ENCODE measurements around the gene GARIN6.

GARIN6 gene

GRCh38 chr12:99658671-99659349, 11.3 kb downstream of the GARIN6 start:
- Mint-ChIP-seq H3K4me1 (ENCODE audit: low read depth) (no peaks in the 10 kb centered on the region), H3K27ac (no peak overlapping the region), H3K4me3 (no peak overlapping the region), H3K9me3 (no peaks in the 10 kb centered on the region), H3K36me3 (ENCODE audit: low read depth) (no peaks in the 10 kb centered on the region), H3K27me3 (no peaks in the 10 kb centered on the region)
- intact Hi-C loops (cut with micrococcal nuclease), result no loop called here

- no peaks in the 10 kb centered on the region for H3K4me1 Mint-ChIP-seq (ENCODE audit: low read depth)
- no peaks in the 10 kb centered on the region for H3K27me3 Mint-ChIP-seq
- intact Hi-C loops (cut with micrococcal nuclease), result no loop called here
- no peak overlapping the region for H3K4me3 Mint-ChIP-seq
- no peak overlapping the region for H3K27ac Mint-ChIP-seq
- H3K9me3 Mint-ChIP-seq, result peaks cover 17% of the 10 kb centered on the region
- no peaks in the 10 kb centered on the region for H3K36me3 Mint-ChIP-seq (ENCODE audit: low read depth)
These were observed 23.1 kb downstream of the GARIN6 start for GRCh38 chr12:99670635-99671034.

GRCh38 chr12:99680276-99680675, 32.7 kb downstream of the GARIN6 start:
- no peaks in the 10 kb centered on the region for H3K36me3 Mint-ChIP-seq (ENCODE audit: low read depth)
- peaks cover 40% of the 10 kb centered on the region for H3K9me3 Mint-ChIP-seq
- no peaks in the 10 kb centered on the region for H3K4me1 Mint-ChIP-seq (ENCODE audit: low read depth)
- H3K27ac Mint-ChIP-seq, result no peak overlapping the region
- intact Hi-C loops (cut with micrococcal nuclease), result no loop called here
- no peak overlapping the region for H3K4me3 Mint-ChIP-seq
- no peaks in the 10 kb centered on the region for H3K27me3 Mint-ChIP-seq

GRCh38 chr12:99686142-99686541, 38.6 kb downstream of the GARIN6 start:
- H3K4me3 Mint-ChIP-seq, result no peak overlapping the region
- no peaks in the 10 kb centered on the region for H3K36me3 Mint-ChIP-seq (ENCODE audit: low read depth)
- H3K9me3 Mint-ChIP-seq, result peaks cover 23% of the 10 kb centered on the region
- H3K4me1 Mint-ChIP-seq (ENCODE audit: low read depth), result no peaks in the 10 kb centered on the region
- H3K27me3 Mint-ChIP-seq, result no peaks in the 10 kb centered on the region
- H3K27ac Mint-ChIP-seq, result no peak overlapping the region
- intact Hi-C loops (cut with micrococcal nuclease), result no loop called here

- H3K4me3 Mint-ChIP-seq, result no peak overlapping the region
- no peaks in the 10 kb centered on the region for H3K36me3 Mint-ChIP-seq (ENCODE audit: low read depth)
- no peaks in the 10 kb centered on the region for H3K9me3 Mint-ChIP-seq
- H3K4me1 Mint-ChIP-seq (ENCODE audit: low read depth), result no peaks in the 10 kb centered on the region
- no peak overlapping the region for H3K27ac Mint-ChIP-seq
- intact Hi-C loops (cut with micrococcal nuclease), result no loop called here
- no peaks in the 10 kb centered on the region for H3K27me3 Mint-ChIP-seq
These were observed 47.5 kb downstream of the GARIN6 start for GRCh38 chr12:99695050-99695449.

Measured in dendritic cell treated with granulocyte-macrophage colony-stimulating factor and Interleukin-4, amounts not matched to agents 40 ng/mL and 50 ng/mL, for 4 days (primary cell).